ENCODE data around the gene ANKH. TPM values are rescaled to one million over a fixed set of nuclear protein-coding genes. Genes with fewer than 3 reads are reported as not detected.

ANKH gene
- total and polyA plus RNA-seq, 2 donors (not counting 1 experiment from before 2014, with no cell fraction given), result 13.7 to 71.1 TPM

GRCh38 chr5:14748180-14748900 is 123.2 kb downstream of the ANKH start:
- ChIA-PET CTCF (no interaction called here), POLR2A (no interaction called here)
- 97% methylated on average over 11 of the region's 12 CpGs for WGBS (ENCODE audit: insufficient coverage)
- Histone ChIP-seq H3K4me2 (replicated peaks; ENCODE audit: low read depth, low read length, poor library complexity, severe bottlenecking) (no peak overlapping the region), H3K27me3 (replicated peaks in 1 of 4; ENCODE audit: control extremely low read depth in 1 of 4, control insufficient read depth in 3 of 4, insufficient read depth in 4 of 4, low read length in 3 of 4) (no peaks in the 10 kb centered on the region), H4K20me1 (ENCODE audit: control insufficient read depth, insufficient read depth, low read length, poor library complexity, severe bottlenecking) (no peaks in the 10 kb centered on the region), H3K4me3 (ENCODE audit: control extremely low read depth in 1 of 5, extremely low read depth in 1 of 5, insufficient read depth in 1 of 5, low read depth in 2 of 5, low read length in 4 of 5) (no peak overlapping the region), H3K36me3 (replicated peaks in 1 of 2; ENCODE audit: control extremely low read depth in 1 of 2, control insufficient read depth in 1 of 2, extremely low read depth in 1 of 2, insufficient read depth in 2 of 2, low read length in 1 of 2) (peaks cover 0 to 14% of the 10 kb centered on the region in 2 experiments), H3K9ac (ENCODE audit: low read length) (no peak overlapping the region), H2AFZ (ENCODE audit: insufficient read depth, low read depth, low read length, poor library complexity, severe bottlenecking) (no peak overlapping the region), H3K9me3 (ENCODE audit: control extremely low read depth in 1 of 3, control insufficient read depth in 2 of 3, insufficient read depth in 1 of 3, low read length in 2 of 3) (no peaks in the 10 kb centered on the region), H3K79me2 (ENCODE audit: control insufficient read depth, insufficient read depth, low read length) (no peaks in the 10 kb centered on the region), H3K4me1 (ENCODE audit: control insufficient read depth in 2 of 2, insufficient read depth in 2 of 2, low read length in 2 of 2) (peaks cover 9 to 24% of the 10 kb centered on the region in 2 donors), H3K27ac (ENCODE audit: low read length in 2 of 2) (no peak overlapping the region)
- intact Hi-C loops (cut with micrococcal nuclease), result no loop called here
- TF ChIP-seq EZH2 (IDR thresholded peaks at IDR 0.05; ENCODE audit: borderline replicate concordance, insufficient read depth, low read depth, low read length, poor library complexity, severe bottlenecking) (no peak), CTCF (IDR thresholded peaks at IDR 0.05) (no peak)
- Mint-ChIP-seq H3K4me1 (peaks cover 22% of the 10 kb centered on the region), H3K9me3 (ENCODE audit: insufficient read depth) (no peaks in the 10 kb centered on the region), H3K4me3 (no peak overlapping the region), H3K27me3 (no peaks in the 10 kb centered on the region), H3K27ac (no peak overlapping the region)
- DNase-seq (no peak), ATAC-seq (ENCODE audit: low read depth) (no peak)

GRCh38 chr5:14745753-14746152 is 125.8 kb downstream of the ANKH start:
- no peak overlapping the region for H3K4me3 ChIP-seq (ENCODE audit: control extremely low read depth in 1 of 5, extremely low read depth in 1 of 5, insufficient read depth in 1 of 5, low read depth in 2 of 5, low read length in 4 of 5)
- CTCF ChIA-PET, result interaction anchor here (1.5 kb wide), 1 partner anchor 18 kb away, joined by 7 read pairs; no protein-coding TSS in a partner anchor
- no peaks in the 10 kb centered on the region for H3K9me3 ChIP-seq (ENCODE audit: control extremely low read depth in 1 of 3, control insufficient read depth in 2 of 3, insufficient read depth in 1 of 3, low read length in 2 of 3)
- H3K4me2 ChIP-seq (replicated peaks; ENCODE audit: low read depth, low read length, poor library complexity, severe bottlenecking), result peak overlapping the region; percentile 56
- peaks cover 0 to 21% of the 10 kb centered on the region in 2 experiments for H3K36me3 ChIP-seq (replicated peaks in 1 of 2; ENCODE audit: control extremely low read depth in 1 of 2, control insufficient read depth in 1 of 2, extremely low read depth in 1 of 2, insufficient read depth in 2 of 2, low read length in 1 of 2)
- Mint-ChIP-seq H3K9me3 (ENCODE audit: insufficient read depth) (no peaks in the 10 kb centered on the region), H3K4me3 (peak overlapping the region; percentile 37), H3K4me1 (peaks cover 22% of the 10 kb centered on the region), H3K27ac (peak overlapping the region; percentile 21), H3K27me3 (no peaks in the 10 kb centered on the region)
- H4K20me1 ChIP-seq (ENCODE audit: control insufficient read depth, insufficient read depth, low read length, poor library complexity, severe bottlenecking), result no peaks in the 10 kb centered on the region
- intact Hi-C loops (cut with micrococcal nuclease), result no loop called here
- no peaks in the 10 kb centered on the region for H3K27me3 ChIP-seq (replicated peaks in 1 of 4; ENCODE audit: control extremely low read depth in 1 of 4, control insufficient read depth in 3 of 4, insufficient read depth in 4 of 4, low read length in 3 of 4)
- TF ChIP-seq CTCF (IDR thresholded peaks at IDR 0.05), result no peak
- no peak for TF ChIP-seq EZH2 (IDR thresholded peaks at IDR 0.05; ENCODE audit: borderline replicate concordance, insufficient read depth, low read depth, low read length, poor library complexity, severe bottlenecking)
- peak overlapping the region; percentile 33 for H3K9ac ChIP-seq (ENCODE audit: low read length)
- 81% methylated on average over 14 of the region's 14 CpGs for WGBS (ENCODE audit: insufficient coverage)
- POLR2A ChIA-PET, result no interaction called here
- no peak overlapping the region for H2AFZ ChIP-seq (ENCODE audit: insufficient read depth, low read depth, low read length, poor library complexity, severe bottlenecking)
- no peaks in the 10 kb centered on the region for H3K79me2 ChIP-seq (ENCODE audit: control insufficient read depth, insufficient read depth, low read length)
- DNase-seq, result no peak
- peak overlapping the region in 1 of 2 donors; percentile 76 for H3K27ac ChIP-seq (ENCODE audit: low read length in 2 of 2)
- H3K4me1 ChIP-seq (ENCODE audit: control insufficient read depth in 2 of 2, insufficient read depth in 2 of 2, low read length in 2 of 2), result peaks cover 9 to 24% of the 10 kb centered on the region in 2 donors
- no peak for ATAC-seq (ENCODE audit: low read depth)
